ENCODE results near the gene PCDHGA8.
A peak's percentile ranks its signal among the peaks of the same experiment; 100 is the strongest.

PCDHGA8 gene

DNA sequence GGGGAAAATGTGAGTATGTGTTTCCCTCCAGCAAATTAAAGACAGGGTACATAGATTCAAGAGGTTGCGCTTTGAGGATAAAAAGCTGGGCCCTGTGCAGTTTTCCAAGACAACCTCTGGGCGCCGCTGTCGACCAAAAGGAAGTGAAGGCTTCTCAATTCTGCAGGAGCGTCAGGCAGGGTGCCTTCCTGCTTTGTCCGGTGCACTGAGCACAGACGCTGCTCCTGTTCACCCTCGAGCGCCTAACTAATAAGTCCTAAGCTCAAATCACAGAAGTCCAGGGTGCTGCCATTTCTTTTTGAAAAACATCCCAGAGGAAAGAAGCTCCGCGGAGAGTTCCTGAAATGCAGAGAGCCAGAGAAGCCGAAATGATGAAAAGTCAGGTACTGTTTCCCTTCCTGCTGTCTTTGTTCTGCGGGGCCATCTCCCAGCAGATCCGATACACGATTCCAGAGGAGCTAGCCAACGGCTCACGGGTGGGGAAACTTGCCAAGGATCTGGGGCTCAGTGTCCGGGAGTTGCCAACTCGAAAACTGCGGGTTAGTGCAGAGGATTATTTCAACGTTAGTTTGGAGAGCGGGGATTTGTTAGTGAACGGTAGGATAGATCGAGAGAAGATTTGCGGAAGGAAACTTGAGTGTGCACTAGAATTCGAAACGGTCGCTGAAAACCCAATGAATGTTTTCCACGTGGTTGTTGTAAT is 42.4 kb upstream of the PCDHGA8 start, which contains the start of gene PCDHGB1:
TSS of gene PCDHGB1 (plus strand) at position 183 of the 703 bp plus-strand sequence. CDS start at position 345, 162 bp downstream.
- peak within 1 kb of the TSS; percentile 32 for H3K4me3 ChIP-seq (ENCODE audit: low read depth, low read length)
- peak; percentile 53 for DNase-seq (ENCODE audit: low read depth, low spot score)
- in situ Hi-C loops (cut with HindIII; ENCODE audit: low sequenced_read_pairs), result no loop called here
- TF ChIP-seq, protein P1, sequence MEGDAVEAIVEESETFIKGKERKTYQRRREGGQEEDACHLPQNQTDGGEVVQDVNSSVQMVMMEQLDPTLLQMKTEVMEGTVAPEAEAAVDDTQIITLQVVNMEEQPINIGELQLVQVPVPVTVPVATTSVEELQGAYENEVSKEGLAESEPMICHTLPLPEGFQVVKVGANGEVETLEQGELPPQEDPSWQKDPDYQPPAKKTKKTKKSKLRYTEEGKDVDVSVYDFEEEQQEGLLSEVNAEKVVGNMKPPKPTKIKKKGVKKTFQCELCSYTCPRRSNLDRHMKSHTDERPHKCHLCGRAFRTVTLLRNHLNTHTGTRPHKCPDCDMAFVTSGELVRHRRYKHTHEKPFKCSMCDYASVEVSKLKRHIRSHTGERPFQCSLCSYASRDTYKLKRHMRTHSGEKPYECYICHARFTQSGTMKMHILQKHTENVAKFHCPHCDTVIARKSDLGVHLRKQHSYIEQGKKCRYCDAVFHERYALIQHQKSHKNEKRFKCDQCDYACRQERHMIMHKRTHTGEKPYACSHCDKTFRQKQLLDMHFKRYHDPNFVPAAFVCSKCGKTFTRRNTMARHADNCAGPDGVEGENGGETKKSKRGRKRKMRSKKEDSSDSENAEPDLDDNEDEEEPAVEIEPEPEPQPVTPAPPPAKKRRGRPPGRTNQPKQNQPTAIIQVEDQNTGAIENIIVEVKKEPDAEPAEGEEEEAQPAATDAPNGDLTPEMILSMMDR (IDR thresholded peaks at IDR 0.05; ENCODE audit: low read depth, low read length), result peak; percentile 57

DNA sequence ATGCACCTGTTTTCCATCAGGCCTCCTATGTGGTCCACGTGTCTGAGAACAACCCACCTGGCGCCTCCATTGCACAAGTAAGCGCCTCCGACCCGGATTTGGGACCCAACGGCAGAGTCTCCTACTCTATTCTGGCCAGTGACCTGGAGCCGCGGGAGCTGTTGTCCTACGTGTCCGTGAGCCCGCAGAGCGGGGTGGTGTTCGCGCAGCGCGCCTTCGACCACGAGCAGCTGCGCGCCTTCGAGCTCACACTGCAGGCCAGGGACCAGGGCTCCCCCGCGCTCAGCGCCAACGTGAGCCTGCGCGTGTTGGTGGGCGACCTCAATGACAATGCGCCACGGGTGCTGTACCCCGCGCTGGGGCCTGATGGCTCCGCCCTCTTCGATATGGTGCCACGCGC is 40.8 kb upstream of the PCDHGA8 start:
- DNase-seq (ENCODE audit: low read depth, low spot score), result no peak
- no peak overlapping the region for H3K4me3 ChIP-seq (ENCODE audit: low read depth, low read length)
- TF ChIP-seq, protein P1 (IDR thresholded peaks at IDR 0.05; ENCODE audit: low read depth, low read length), result no peak
- in situ Hi-C loops (cut with HindIII; ENCODE audit: low sequenced_read_pairs), result no loop called here

DNA sequence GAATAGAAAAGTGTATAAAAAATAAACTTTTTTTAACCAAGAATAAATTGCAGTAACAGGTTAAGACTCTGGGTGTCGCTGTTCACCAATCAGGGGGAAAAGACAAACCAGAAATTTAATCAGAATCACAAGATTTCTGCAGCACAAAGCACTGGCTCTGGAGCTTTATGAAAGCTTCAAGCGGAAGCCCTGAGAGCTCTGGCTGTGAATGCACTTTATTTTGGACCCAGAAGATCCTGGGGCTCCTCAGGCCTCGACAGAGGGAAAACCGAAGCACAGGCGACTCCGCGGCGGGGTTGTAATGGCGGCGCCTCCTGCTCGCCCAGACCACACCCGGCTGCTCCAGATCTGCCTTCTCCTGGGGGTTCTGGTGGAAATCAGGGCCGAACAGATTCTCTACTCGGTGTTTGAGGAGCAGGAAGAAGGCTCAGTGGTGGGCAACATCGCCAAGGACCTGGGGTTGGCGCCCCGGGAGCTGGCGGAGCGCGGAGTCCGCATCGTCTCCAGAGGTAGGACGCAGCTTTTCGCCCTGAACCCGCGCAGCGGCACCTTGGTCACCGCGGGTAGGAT is 37.4 kb upstream of the PCDHGA8 start, which contains the start of gene PCDHGA4:
TSS of gene PCDHGA4 (plus strand) at position 122 of the 570 bp plus-strand sequence. CDS start at position 209, 87 bp downstream.
- TF ChIP-seq, protein P1 (IDR thresholded peaks at IDR 0.05; ENCODE audit: low read depth, low read length), result peak; percentile 43
- in situ Hi-C loops (cut with HindIII; ENCODE audit: low sequenced_read_pairs), result no loop called here
- peak within 1 kb of the TSS; percentile 35 for H3K4me3 ChIP-seq (ENCODE audit: low read depth, low read length)
- DNase-seq (ENCODE audit: low read depth, low spot score), result no peak

DNA sequence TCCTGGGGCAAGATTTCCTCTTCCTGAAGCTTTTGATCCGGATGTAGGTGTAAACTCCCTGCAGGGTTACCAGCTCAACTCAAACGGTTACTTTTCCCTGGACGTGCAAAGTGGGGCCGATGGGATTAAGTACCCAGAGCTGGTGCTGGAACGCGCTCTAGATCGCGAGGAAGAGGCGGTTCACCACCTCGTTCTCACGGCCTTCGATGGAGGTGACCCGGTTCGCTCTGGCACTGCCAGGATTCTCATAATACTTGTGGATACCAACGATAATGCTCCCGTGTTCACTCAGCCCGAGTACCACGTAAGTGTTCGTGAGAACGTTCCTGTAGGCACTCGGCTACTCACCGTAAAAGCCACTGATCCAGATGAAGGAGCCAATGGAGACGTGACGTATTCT is 36.8 kb upstream of the PCDHGA8 start:
- TF ChIP-seq, protein P1 (IDR thresholded peaks at IDR 0.05; ENCODE audit: low read depth, low read length), result no peak

DNA sequence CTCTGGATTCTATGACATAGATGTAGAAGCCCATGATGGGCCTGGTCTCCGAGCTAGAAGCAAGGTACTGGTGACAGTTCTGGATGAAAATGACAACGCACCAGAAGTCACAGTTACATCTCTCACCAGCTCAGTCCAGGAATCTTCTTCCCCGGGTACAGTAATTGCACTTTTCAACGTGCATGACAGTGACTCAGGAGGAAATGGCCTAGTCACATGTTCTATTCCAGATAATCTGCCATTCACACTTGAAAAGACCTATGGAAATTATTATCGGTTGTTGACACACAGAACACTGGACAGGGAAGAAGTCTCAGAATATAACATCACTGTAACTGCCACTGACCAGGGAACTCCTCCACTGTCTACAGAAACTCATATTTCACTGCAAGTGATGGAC is 36.3 kb upstream of the PCDHGA8 start:
- in situ Hi-C loops (cut with HindIII; ENCODE audit: low sequenced_read_pairs), result no loop called here
- TF ChIP-seq, protein P1 (IDR thresholded peaks at IDR 0.05; ENCODE audit: low read depth, low read length), result no peak
- DNase-seq (ENCODE audit: low read depth, low spot score), result no peak
- no peak overlapping the region for H3K4me3 ChIP-seq (ENCODE audit: low read depth, low read length)

More for the DNA sequence above, 36.8 kb upstream of the PCDHGA8 start:
- no peak for DNase-seq (ENCODE audit: low read depth, low spot score)
- in situ Hi-C loops (cut with HindIII; ENCODE audit: low sequenced_read_pairs), result no loop called here
- H3K4me3 ChIP-seq (ENCODE audit: low read depth, low read length), result peak overlapping the region; percentile 35

DNA sequence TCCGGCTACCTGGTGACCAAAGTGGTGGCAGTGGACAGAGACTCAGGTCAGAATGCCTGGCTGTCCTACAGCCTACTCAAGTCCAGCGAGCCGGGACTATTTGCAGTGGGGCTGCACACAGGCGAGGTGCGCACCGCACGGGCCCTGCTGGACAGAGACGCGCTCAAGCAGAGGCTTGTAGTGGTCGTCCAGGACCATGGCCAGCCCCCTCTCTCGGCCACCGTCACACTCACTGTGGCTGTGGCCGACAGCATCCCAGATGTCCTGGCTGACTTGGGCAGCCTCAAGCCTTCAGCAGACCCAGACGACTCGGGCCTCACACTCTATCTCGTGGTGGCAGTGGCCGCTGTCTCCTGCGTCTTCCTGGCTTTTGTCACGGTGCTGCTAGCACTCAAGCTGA is 35.5 kb upstream of the PCDHGA8 start:
- no peak overlapping the region for H3K4me3 ChIP-seq (ENCODE audit: low read depth, low read length)
- no peak for DNase-seq (ENCODE audit: low read depth, low spot score)
- TF ChIP-seq, protein P1 (IDR thresholded peaks at IDR 0.05; ENCODE audit: low read depth, low read length), result no peak
- in situ Hi-C loops (cut with HindIII; ENCODE audit: low sequenced_read_pairs), result no loop called here

All from astrocyte of the spinal cord (primary cell).